ENCODE measurements around the gene SSU72.
"Not testable (repeated sequence)": the region's sequence is repeated elsewhere in the genome, so short reads cannot be mapped to it uniquely, and the experiment has no call there.

DNA sequence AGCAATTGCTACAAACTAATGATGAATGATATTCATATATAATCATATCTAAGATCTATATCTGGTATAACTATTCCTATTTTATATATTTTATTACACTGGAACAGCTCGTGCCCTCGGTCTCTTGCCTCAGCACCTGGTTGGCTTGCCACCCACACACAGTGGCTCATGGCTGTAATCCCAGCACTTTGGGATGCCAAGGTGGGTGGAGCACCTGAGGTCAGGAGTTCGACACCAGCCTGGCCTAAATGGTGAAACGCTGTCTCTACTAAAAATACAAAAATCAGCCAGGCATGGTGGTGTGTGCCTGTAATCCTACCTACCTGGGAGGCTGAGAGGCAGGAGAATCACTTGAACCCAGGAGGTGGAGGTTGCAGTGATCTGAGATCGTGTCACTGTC is 68.9 kb downstream of the SSU72 start:
- not testable (repeated sequence) for TF ChIP-seq POLR2A, POLR2AphosphoS5 (IDR thresholded peaks at IDR 0.05; ENCODE audit: low read depth, low read length)

Data from GM12892 (cell line).